ENCODE results near the gene MBD3.
"Not testable (repeated sequence)": the region's sequence is repeated elsewhere in the genome, so short reads cannot be mapped to it uniquely, and the experiment has no call there.

The MBD3 gene, protein sequence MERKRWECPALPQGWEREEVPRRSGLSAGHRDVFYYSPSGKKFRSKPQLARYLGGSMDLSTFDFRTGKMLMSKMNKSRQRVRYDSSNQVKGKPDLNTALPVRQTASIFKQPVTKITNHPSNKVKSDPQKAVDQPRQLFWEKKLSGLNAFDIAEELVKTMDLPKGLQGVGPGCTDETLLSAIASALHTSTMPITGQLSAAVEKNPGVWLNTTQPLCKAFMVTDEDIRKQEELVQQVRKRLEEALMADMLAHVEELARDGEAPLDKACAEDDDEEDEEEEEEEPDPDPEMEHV

DNA sequence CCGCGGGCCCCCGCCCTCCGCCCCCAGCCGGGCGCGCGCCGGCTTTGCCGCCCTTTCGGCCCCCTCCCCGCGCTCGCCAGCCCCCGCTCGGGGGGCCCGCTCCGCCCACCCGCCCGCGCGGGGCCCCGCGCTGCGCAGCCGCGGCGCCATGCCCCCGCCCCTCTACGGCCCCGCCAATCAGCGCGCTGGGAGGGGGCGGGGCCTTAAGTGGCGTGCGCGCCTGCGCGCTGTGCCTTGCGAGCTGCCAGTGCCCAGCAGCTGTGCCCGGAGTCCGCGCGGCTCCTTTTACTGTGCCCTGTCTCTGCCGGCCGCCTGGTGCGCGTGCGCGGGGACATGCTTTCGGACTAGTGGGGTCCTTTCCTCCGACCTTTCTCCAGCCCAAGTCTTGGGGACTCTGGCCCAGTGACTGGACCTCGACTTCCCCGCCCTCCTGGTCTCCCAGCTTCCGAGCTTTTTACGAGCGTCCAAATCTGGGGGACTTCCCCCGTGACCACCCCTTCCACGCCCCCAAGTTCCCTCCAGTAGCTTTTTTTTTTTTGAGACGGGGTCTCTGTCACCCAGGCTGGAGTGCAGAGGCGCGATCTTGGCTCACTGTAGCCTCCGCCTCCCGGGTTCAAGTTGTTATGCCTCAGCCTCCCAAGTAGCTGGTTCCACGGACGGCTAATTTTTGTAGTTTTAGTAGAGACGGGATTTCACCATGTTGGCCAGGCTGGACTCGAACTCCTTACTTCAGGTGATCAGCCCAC is at the start of gene MBD3:
TSS of gene MBD3 (minus strand) at position 111 of the 746 bp plus-strand sequence. CDS start 234 bp downstream, outside the sequence.
- no peaks in the 10 kb centered on the region for H3K9me3 Mint-ChIP-seq (ENCODE audit: low read depth)
- H3K36me3 Mint-ChIP-seq, result peaks cover 3% of the 10 kb centered on the region
- H3K27me3 Mint-ChIP-seq, result no peaks in the 10 kb centered on the region
- peaks cover 17% of the 10 kb centered on the region for H3K4me1 Mint-ChIP-seq (ENCODE audit: low read depth)
- H3K27ac Mint-ChIP-seq, result peak within 1 kb of the TSS; percentile 93
- H3K4me3 Mint-ChIP-seq, result peak within 1 kb of the TSS; percentile 96

DNA sequence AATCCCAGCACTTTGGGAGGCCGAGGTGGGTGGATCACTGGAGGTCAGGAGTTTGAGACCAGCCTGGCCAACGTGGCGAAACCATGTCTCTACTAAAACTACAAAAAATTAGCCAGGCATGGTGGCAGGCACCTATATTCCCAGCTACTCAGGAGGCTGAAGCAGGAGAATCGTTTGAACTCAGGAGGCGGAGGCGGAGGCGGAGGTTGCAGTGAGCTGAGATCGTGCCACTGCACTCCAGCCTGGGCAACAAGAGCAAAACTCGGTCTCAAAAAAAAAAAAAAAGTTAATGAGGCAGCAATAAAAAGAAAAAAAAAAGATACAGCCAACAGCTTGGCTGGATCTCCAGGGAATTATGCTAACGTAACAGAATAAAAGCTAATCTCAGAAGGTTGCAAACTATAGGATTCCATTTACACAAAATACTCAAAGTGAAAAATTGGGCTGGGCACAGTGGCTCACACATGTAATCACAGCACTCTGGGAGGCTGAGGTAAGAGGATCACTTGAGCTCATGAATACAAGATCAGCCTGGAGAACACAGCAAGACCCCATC is 48.3 kb upstream of the MBD3 start:
- H3K9me3 Mint-ChIP-seq (ENCODE audit: low read depth); H3K4me3 Mint-ChIP-seq; H3K27ac Mint-ChIP-seq; H3K36me3 Mint-ChIP-seq; H3K27me3 Mint-ChIP-seq; H3K4me1 Mint-ChIP-seq (ENCODE audit: low read depth): not testable (repeated sequence)

DNA sequence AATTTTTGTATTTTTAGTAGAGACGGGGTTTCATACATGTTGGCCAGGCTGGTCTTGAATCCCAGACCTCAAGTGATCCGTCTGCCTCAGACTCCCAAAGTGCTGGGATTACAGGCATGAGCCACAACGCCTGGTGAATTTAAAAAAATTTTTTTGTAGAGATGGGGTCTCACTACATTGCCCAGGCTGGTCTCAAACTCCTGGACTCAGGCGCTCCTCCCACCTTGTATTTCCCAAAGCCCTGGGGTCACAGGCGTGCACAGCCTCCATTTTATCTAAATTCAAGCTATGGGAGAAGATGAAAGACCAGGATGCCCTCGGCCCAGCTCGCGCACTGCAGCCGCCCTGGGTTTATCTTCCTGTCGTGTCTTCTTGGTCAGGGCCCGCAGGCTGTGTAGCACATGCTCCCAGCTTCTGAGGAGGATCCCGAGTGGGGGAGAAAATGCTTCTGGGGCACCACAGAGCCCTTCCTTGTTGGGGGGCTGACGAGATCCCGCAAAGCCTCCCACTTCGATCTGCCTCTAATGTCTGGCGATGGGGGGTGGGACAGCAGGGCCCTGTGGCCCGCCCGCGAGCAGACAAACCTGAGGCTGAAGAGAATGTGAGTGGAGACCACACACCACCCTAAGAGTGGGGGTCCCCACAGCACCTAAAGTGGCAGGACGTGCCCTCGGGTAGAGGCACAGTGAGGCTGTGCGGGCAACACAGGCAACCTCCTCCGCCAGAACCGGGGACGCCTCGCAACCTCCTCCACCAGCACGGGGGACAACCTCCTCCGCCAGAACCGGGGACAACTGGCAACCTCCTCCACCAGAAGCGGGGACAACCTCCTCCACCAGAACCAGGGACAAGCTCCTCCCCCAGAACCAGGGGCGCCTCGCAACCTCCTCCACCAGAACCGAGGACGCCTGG is 43.9 kb upstream of the MBD3 start:
- peaks cover 6% of the 10 kb centered on the region for H3K36me3 Mint-ChIP-seq
- no peak overlapping the region for H3K4me3 Mint-ChIP-seq
- H3K27me3 Mint-ChIP-seq, result no peaks in the 10 kb centered on the region
- H3K27ac Mint-ChIP-seq, result no peak overlapping the region
- H3K4me1 Mint-ChIP-seq (ENCODE audit: low read depth), result peaks cover 7% of the 10 kb centered on the region
- no peaks in the 10 kb centered on the region for H3K9me3 Mint-ChIP-seq (ENCODE audit: low read depth)

DNA sequence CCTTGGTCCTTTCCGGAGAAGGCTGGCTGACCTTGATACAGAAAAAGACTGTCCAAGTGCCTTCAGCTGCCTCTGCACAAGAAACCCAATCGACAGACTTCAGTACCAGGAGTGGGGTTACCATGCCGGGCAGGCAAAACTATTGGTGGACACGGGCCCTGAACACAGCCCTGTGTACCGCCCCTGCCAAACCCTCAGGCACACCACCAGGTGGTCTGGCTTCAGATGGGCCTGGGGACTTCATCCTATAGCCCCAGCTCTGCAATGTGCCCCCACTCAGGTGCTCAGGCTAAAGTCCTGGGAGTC is 42.2 kb upstream of the MBD3 start:
- Mint-ChIP-seq H3K36me3 (peaks cover 6% of the 10 kb centered on the region), H3K4me1 (ENCODE audit: low read depth) (peaks cover 7% of the 10 kb centered on the region), H3K4me3 (no peak overlapping the region)

DNA sequence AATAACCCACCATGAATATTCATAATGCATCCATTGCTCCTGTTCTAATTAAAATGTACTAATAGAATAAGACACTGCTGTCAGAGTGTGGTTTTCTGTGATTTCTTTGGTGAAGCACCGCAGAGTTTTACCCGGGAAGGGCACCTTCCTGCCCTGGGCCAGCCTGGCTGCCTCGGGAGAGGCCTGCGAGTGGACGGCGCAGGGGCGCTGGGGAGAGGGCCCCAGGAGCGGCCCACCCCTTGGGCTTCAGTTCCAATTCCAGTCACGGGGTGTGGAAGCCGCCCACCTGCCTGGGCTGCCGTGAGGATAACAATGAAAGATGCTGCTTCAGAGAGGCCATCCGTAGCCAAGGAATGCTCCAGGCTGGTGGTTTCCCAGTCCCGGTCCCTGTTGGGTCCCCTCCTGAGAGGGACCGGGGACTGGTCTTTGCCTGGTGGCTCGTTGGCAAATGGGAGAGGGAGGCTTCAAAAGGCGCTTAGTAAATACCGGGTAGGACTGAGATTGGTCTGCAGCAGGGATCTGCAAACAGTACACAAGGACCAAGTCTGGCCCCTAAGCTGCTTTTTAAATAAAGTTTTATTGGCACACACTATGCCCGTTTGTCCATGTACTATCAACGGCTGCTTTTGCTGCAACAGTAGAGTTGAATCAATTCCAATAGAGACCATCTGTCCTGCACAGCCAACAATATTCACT is 41.7 kb upstream of the MBD3 start:
- Mint-ChIP-seq H3K4me1 (ENCODE audit: low read depth) (peaks cover 5% of the 10 kb centered on the region), H3K27ac (no peak overlapping the region), H3K4me3 (no peak overlapping the region), H3K27me3 (no peaks in the 10 kb centered on the region), H3K9me3 (ENCODE audit: low read depth) (no peaks in the 10 kb centered on the region), H3K36me3 (peaks cover 6% of the 10 kb centered on the region)

More for the DNA sequence above, 42.2 kb upstream of the MBD3 start:
- no peaks in the 10 kb centered on the region for H3K27me3 Mint-ChIP-seq
- no peaks in the 10 kb centered on the region for H3K9me3 Mint-ChIP-seq (ENCODE audit: low read depth)
- H3K27ac Mint-ChIP-seq, result no peak overlapping the region

DNA sequence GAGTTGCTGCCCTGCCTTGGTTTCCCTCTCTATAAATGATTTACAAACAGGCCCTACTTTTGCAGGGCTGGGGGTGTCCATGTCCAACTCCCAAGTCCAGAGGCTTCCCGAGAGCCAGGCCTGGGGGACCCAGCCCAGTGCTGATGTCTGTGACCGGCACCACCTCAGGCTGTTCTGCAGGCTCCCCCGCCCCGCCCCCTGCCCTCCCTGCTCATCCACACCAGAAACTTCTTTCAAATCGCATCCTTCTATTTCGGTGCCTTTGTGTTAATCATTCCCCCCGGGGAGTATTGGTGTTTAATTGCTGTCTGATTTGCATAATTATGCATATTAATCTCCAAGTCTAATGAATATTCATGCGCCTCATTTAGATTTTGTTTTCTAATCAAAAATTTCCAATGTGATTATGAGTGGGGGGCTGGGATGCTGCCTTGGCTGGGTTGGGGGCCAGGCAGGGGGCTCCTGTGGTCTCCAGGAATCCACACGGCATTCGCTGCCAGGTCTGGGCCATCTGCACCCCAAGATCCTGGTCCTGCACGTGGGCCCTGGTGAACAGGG is 40.7 kb upstream of the MBD3 start:
- Mint-ChIP-seq H3K4me3 (no peak overlapping the region), H3K27ac (no peak overlapping the region), H3K4me1 (ENCODE audit: low read depth) (peaks cover 2% of the 10 kb centered on the region), H3K36me3 (peaks cover 2% of the 10 kb centered on the region), H3K27me3 (no peaks in the 10 kb centered on the region), H3K9me3 (ENCODE audit: low read depth) (no peaks in the 10 kb centered on the region)

DNA sequence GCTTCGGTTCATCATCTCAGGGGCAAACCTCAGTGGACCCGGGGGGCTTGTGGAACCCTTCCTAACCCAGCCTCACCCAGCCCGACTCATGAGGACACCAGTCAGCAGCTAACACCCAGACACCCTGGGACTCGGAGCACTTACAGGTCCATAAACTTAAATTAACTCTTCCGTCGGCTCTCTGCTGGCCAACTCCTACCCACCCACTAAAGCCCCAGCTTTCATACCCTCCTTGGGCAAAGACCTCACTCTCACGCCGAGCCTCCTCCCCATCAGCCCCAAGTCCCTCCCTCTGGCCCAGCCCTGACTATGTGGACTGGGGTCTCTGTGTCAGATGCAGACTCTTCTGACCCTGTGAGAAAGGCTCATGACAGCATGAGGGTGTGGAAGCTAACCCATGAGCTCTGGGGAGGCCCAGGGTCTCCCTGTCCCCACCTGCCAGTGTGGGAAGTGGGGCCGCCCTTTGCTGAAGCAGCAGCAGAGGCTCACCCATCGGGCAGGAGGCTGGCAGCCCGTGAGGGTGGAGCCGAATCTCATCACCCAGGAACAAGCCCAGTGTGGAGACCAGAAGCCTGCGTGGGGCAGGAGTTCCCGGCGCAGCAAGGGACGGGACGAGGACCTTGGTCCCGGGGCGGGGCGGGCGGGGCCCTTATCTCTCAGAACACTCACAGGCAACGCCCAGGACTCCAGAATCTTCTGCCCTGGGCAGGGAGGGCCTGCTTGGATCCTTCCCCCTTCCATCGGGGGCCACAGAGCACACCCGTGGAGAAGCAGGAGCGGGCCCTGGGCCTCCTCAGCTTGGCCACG is 40.0 kb upstream of the MBD3 start:
- H3K9me3 Mint-ChIP-seq (ENCODE audit: low read depth), result no peaks in the 10 kb centered on the region
- peaks cover 2% of the 10 kb centered on the region for H3K4me1 Mint-ChIP-seq (ENCODE audit: low read depth)
- H3K36me3 Mint-ChIP-seq, result peaks cover 2% of the 10 kb centered on the region

DNA sequence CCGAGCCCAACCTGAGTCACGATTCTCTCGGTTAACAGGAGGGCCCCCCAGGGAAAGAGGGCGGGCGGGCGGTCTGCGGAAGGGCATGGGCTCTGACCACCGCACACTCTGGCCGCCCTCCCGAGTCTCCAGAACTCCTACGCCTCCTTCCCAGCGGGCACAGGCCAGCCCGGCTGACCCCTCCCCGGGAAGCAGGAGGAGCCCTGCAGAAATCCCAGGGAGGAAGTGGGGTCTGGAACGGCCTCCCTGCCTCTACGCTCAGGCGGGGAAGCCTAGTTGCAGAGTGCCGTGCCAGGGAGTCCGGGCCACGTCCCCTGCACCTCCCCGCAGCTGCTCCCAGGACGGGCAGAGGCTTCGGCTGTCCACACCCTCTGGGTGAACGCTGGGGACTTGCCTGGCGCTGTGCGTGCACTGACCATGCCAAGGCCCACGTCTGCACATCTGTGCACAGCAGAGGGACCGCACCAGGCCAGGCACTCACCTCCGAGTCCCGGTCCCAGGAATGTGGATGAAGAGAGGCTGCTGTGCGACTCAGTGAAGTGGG is 39.0 kb upstream of the MBD3 start:
- H3K27me3 Mint-ChIP-seq, result no peaks in the 10 kb centered on the region
- peaks cover 2% of the 10 kb centered on the region for H3K36me3 Mint-ChIP-seq
- peaks cover 2% of the 10 kb centered on the region for H3K4me1 Mint-ChIP-seq (ENCODE audit: low read depth)
- no peaks in the 10 kb centered on the region for H3K9me3 Mint-ChIP-seq (ENCODE audit: low read depth)
- H3K4me3 Mint-ChIP-seq, result no peak overlapping the region
- H3K27ac Mint-ChIP-seq, result no peak overlapping the region

More for the DNA sequence above, 40.0 kb upstream of the MBD3 start:
- Mint-ChIP-seq H3K27ac (no peak overlapping the region), H3K4me3 (no peak overlapping the region), H3K27me3 (no peaks in the 10 kb centered on the region)

DNA sequence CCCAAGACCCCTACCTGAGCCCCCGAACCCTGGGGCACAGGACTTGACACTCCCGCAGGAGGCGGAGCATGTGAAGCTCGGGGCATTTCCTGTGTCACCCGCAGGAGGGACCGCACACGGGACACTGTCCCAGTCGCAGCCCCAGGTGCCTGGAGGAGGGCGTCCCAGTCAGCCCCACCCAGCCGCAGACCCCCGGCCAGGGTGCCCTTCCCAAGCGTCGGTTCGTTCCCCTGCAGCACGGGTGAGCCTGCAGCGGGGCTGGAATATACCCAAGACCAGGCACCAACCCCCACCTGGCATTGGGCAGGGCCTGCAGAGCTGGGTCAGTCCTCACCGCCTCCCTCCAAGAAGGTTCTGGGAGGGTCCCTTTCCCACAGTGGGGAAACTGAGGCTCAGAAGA is 38.1 kb upstream of the MBD3 start:
- Mint-ChIP-seq H3K27me3 (no peaks in the 10 kb centered on the region), H3K4me3 (no peak overlapping the region), H3K4me1 (ENCODE audit: low read depth) (peaks cover 2% of the 10 kb centered on the region), H3K36me3 (peaks cover 2% of the 10 kb centered on the region), H3K9me3 (ENCODE audit: low read depth) (no peaks in the 10 kb centered on the region), H3K27ac (no peak overlapping the region)

DNA sequence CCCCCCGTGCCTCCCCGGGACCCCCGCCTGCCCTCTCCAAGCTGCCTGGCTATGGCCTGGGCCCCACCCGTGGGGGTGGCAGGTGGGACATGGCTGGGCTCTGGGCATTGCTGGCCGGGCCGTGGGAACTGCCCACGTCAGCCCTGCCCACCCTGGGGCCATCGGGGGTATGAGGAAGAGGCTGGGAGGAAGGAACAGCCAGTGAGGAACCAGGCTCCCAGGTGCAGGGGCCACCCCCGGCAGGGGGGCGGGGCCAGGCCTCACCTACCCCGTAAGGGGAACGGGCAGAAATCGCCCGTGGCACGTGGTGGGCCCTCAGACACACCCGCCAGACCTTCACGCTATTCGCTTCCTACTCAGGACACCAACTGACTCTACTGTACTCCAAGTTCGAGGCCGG is 37.3 kb upstream of the MBD3 start:
- Mint-ChIP-seq H3K27me3 (no peaks in the 10 kb centered on the region), H3K27ac (no peak overlapping the region), H3K36me3 (no peaks in the 10 kb centered on the region), H3K9me3 (ENCODE audit: low read depth) (no peaks in the 10 kb centered on the region), H3K4me1 (ENCODE audit: low read depth) (peaks cover 2% of the 10 kb centered on the region), H3K4me3 (no peak overlapping the region)

DNA sequence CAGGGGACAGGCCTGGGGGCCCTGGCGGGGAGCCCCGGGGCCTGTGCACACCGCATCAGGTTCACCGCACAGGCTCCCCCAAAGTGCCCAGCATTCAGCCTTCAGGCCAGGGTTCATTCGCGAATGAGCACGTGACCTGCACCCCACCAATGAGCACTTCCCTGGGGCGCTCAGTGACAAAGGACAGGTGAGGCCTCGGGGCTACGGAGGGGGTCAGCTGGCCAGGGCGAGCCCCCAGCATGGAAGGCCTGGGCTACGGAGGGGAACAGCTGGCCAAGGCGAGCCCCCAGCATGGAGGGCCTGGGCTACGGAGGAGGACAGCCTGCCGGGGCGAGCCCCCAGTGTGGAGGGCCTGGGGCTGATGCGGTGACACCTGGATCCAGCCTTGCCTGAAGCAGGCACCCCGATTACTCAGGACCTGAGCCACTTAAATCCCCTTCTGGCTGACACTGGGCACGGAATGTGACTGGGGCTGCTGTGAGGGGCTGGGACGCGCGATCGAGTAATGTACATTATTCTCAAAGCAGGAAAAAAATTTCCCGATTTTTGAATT is 36.7 kb upstream of the MBD3 start:
- no peaks in the 10 kb centered on the region for H3K9me3 Mint-ChIP-seq (ENCODE audit: low read depth)
- no peak overlapping the region for H3K4me3 Mint-ChIP-seq
- no peak overlapping the region for H3K27ac Mint-ChIP-seq
- H3K36me3 Mint-ChIP-seq, result no peaks in the 10 kb centered on the region
- H3K27me3 Mint-ChIP-seq, result no peaks in the 10 kb centered on the region
- peaks cover 3% of the 10 kb centered on the region for H3K4me1 Mint-ChIP-seq (ENCODE audit: low read depth)

DNA sequence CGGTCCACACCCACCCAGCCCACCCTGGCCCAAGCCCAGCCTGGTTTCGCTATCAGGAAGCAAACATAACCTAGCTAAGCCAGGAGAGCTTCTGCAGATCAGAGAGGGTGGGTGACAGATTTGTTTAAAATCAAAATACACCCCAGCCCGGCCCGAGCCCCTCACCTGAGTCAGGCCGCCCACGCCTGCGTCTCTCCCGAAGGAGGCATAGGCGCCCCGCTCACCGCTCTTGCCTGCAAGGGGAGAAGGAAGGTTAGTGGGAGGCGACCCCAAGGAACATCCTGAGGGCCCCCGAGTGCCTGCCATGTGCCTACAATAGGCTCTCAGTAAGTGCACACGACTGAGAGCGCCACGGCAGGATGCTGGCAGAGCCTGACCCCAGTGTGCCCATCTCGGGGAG is 34.5 kb upstream of the MBD3 start:
- H3K4me3 Mint-ChIP-seq, result no peak overlapping the region
- H3K27ac Mint-ChIP-seq, result no peak overlapping the region
- peaks cover 3% of the 10 kb centered on the region for H3K4me1 Mint-ChIP-seq (ENCODE audit: low read depth)
- no peaks in the 10 kb centered on the region for H3K27me3 Mint-ChIP-seq
- peaks cover 2% of the 10 kb centered on the region for H3K36me3 Mint-ChIP-seq
- H3K9me3 Mint-ChIP-seq (ENCODE audit: low read depth), result no peaks in the 10 kb centered on the region

DNA sequence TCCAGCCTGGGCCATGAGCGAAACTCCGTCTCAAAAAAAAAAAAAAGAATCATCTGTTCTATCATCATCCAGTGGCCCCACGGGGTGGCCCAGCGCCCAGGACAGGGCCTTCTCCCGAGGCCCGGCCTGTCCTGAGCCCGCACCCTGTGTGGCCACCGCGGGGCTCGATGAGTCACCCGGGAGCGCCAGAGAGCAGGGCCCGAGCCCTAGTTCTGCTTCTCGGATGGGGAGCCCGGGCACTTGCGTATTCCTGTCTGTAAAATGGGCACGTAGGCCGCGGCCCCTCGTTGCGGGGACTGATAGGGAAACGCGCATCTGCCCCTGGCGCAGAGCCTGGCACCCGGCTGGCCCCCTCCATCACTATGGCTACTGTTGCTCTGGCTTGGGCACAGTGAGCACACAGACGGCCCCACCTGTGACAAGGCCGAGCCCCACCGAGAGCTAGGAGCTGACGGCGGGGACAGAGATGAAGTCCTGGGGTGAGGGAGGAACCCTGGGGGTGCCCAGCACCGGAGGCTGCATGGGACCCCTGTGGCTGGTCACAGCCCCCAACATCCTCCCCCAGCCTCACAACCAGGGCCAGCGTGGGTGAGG is 33.8 kb upstream of the MBD3 start:
- Mint-ChIP-seq H3K9me3 (ENCODE audit: low read depth) (no peaks in the 10 kb centered on the region), H3K4me3 (no peak overlapping the region), H3K27ac (no peak overlapping the region), H3K36me3 (peaks cover 2% of the 10 kb centered on the region), H3K27me3 (no peaks in the 10 kb centered on the region), H3K4me1 (ENCODE audit: low read depth) (peaks cover 3% of the 10 kb centered on the region)

All from activated naive CD8-positive, alpha-beta T cell (primary cell).